Osteoblast (primary cell): ENCODE measurements around the gene NEGR1. TPM values are rescaled to one million over a fixed set of nuclear protein-coding genes. Genes with fewer than 3 reads are reported as not detected.

Experiments used
- DNase-seq: peaks from one replicate; pipeline ENCODE4 v3.0.0; 2011; ENCODE audit warnings: low spot score, mixed read lengths; ENCODE audit not compliant: insufficient read length; ENCODE audit errors: missing footprints
- H2AFZ ChIP-seq: 2 replicates; pipeline ENCODE4 v1.6.0; 2011; ENCODE audit warnings: mild to moderate bottlenecking, low read length
- H3K27ac ChIP-seq: 2 replicates; pipeline ENCODE4 v1.5.1; 2011; ENCODE audit warnings: mild to moderate bottlenecking, low read depth, low read length, moderate library complexity
- H3K27me3 ChIP-seq: 2 replicates; pipeline ENCODE4 v1.6.0; 2012; ENCODE audit warnings: mild to moderate bottlenecking, control low read depth, inconsistent platforms, low read length, moderate library complexity; ENCODE audit not compliant: insufficient read depth
- H3K36me3 ChIP-seq: 2 replicates; pipeline ENCODE4 v1.5.1; 2011; ENCODE audit warnings: mild to moderate bottlenecking, low read length, control low read depth, moderate library complexity; ENCODE audit not compliant: insufficient read depth
- H3K4me1 ChIP-seq: 2 replicates; pipeline ENCODE4 v1.5.1; 2011; ENCODE audit warnings: mild to moderate bottlenecking, low read length, control low read depth, moderate library complexity; ENCODE audit not compliant: insufficient read depth
- H3K4me2 ChIP-seq: 2 replicates; pipeline ENCODE4 v1.6.0; 2011; ENCODE audit warnings: mild to moderate bottlenecking, low read length; ENCODE audit not compliant: insufficient read depth
- H3K4me3 ChIP-seq: fragments of 200-600 bp; sonication (generic); 3 replicates; pipeline ENCODE4 v1.5.1; 2012; ENCODE audit warnings: mild to moderate bottlenecking, low read length, inconsistent platforms; ENCODE audit not compliant: insufficient read depth
- H3K79me2 ChIP-seq: 2 replicates; pipeline ENCODE4 v1.6.0; 2012; ENCODE audit warnings: mild to moderate bottlenecking, low read length, control low read depth, inconsistent platforms; ENCODE audit not compliant: insufficient read depth
- H3K9me3 ChIP-seq: 2 replicates; pipeline ENCODE4 v1.5.1; 2011; ENCODE audit warnings: low read depth, low read length, control low read depth
- H4K20me1 ChIP-seq: 2 replicates; pipeline ENCODE4 v1.6.0; 2012; ENCODE audit warnings: mild to moderate bottlenecking, low read length, control low read depth; ENCODE audit not compliant: insufficient read depth
- total RNA-seq: library from RNA; depleted of rRNA; stranded (reverse); fragments of >200 nt; gene quantifications from 2 replicates; pipeline ENCODE4 v1.2.3, GENCODE V29; 2012
- TF ChIP-seq, protein P1 (sequence below): IDR thresholded peaks from 2 replicates; pipeline ENCODE4 v1.5.1; 2011; ENCODE audit warnings: mild to moderate bottlenecking, low read depth, low read length, moderate library complexity; ENCODE audit errors: extremely low read depth

The NEGR1 gene
- total RNA-seq, 1 donor, result 18.1 TPM

DNA sequence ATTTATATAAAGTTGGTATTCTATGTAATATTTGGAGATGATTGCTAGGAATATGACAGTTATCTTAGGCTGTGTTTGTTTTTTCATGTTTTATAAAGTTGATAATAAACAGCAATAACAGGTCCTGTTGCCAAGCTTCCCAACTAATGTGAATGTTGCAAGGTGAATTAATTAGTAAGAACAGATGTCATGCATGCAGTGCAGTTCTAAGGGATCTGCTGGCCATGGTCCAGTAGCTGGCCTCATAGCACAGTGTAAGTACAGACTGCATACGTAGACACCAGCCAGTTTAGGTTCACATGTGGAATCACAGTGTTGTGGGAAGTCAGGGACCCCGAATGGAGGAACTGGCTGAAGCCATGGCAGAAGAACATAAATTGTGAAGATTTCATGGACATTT is 478.2 kb downstream of the NEGR1 start:
- TF ChIP-seq, protein P1, sequence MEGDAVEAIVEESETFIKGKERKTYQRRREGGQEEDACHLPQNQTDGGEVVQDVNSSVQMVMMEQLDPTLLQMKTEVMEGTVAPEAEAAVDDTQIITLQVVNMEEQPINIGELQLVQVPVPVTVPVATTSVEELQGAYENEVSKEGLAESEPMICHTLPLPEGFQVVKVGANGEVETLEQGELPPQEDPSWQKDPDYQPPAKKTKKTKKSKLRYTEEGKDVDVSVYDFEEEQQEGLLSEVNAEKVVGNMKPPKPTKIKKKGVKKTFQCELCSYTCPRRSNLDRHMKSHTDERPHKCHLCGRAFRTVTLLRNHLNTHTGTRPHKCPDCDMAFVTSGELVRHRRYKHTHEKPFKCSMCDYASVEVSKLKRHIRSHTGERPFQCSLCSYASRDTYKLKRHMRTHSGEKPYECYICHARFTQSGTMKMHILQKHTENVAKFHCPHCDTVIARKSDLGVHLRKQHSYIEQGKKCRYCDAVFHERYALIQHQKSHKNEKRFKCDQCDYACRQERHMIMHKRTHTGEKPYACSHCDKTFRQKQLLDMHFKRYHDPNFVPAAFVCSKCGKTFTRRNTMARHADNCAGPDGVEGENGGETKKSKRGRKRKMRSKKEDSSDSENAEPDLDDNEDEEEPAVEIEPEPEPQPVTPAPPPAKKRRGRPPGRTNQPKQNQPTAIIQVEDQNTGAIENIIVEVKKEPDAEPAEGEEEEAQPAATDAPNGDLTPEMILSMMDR, result no peak
- DNase-seq, result no peak
- Histone ChIP-seq H3K9me3 (no peaks in the 10 kb centered on the region), H4K20me1 (no peaks in the 10 kb centered on the region), H3K79me2 (no peaks in the 10 kb centered on the region), H3K36me3 (no peaks in the 10 kb centered on the region), H3K4me1 (no peaks in the 10 kb centered on the region), H3K27ac (no peak overlapping the region), H3K4me2 (no peak overlapping the region), H3K27me3 (no peaks in the 10 kb centered on the region), H2AFZ (no peak overlapping the region), H3K4me3 (no peak overlapping the region)

DNA sequence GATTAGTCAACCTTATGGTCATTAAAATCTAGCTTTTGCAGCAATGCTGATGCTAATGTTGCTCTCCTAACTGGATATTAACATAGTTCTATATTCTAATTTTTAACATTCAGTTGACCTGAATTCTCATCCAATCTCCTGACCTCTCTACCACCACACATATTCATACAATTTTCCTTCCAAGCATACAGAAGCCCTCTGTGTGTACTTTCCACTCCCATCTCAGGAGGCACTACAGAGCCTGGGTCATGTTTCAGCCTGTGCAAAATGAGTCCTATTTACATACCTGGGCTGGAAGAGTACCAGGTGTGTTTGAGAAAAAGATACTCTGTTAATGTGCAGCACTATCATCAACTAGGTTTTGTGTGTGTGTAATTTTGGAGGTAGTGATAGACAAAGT is 486.3 kb downstream of the NEGR1 start:
- H3K4me1 ChIP-seq, result no peaks in the 10 kb centered on the region
- no peak overlapping the region for H2AFZ ChIP-seq
- no peaks in the 10 kb centered on the region for H3K79me2 ChIP-seq
- DNase-seq, result no peak
- no peaks in the 10 kb centered on the region for H3K27me3 ChIP-seq
- H3K27ac ChIP-seq, result no peak overlapping the region
- no peaks in the 10 kb centered on the region for H3K9me3 ChIP-seq
- no peak overlapping the region for H3K4me2 ChIP-seq
- no peaks in the 10 kb centered on the region for H3K36me3 ChIP-seq
- H4K20me1 ChIP-seq, result no peaks in the 10 kb centered on the region
- H3K4me3 ChIP-seq, result no peak overlapping the region
- TF ChIP-seq, protein P1, result no peak

DNA sequence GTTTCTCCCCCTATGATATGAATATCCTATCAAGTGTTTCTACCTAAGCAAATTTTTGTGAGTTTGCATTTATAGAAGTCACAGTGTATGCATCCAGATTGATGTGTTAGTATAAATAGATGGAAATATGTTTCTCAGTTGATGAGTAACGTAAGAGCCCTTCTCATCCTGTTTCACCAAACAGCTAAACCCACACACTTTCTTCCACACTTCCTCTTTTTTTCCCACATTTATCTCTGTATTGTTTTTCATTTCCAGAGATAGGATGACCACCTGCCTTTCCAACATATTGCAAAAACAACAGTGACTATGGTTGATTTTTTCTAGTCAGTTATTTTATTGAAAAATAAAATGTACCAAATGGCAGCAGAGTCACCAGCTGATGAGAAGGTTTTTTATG is 490.1 kb downstream of the NEGR1 start:
- Histone ChIP-seq H3K4me3 (no peak overlapping the region), H3K79me2 (no peaks in the 10 kb centered on the region), H4K20me1 (no peaks in the 10 kb centered on the region), H3K4me2 (no peak overlapping the region), H3K27ac (no peak overlapping the region), H3K9me3 (no peaks in the 10 kb centered on the region), H3K4me1 (no peaks in the 10 kb centered on the region), H3K27me3 (no peaks in the 10 kb centered on the region), H2AFZ (no peak overlapping the region), H3K36me3 (no peaks in the 10 kb centered on the region)
- DNase-seq, result no peak
- TF ChIP-seq, protein P1, result no peak

DNA sequence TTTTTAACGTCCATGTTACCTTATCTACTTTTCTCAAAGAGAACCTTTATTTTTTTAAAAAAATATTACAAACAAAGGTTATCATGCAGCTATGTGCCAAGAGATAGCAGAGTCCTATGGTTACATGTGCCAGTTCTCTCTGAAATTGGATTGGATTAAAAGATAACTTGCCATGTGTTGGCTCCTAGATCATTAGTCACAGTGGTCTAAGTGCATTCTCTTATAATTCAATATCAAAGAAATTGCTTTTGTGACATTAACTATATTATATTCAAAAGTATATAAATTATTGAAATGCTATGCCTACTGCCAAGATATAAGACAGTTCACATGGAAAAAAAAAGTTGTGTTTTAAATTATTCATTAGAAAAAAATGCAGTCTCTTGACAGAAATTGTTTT is 494.2 kb downstream of the NEGR1 start:
- no peaks in the 10 kb centered on the region for H3K79me2 ChIP-seq
- H3K27ac ChIP-seq, result no peak overlapping the region
- no peaks in the 10 kb centered on the region for H3K36me3 ChIP-seq
- H3K4me1 ChIP-seq, result no peaks in the 10 kb centered on the region
- TF ChIP-seq, protein P1, result no peak
- no peak overlapping the region for H3K4me3 ChIP-seq
- H3K4me2 ChIP-seq, result no peak overlapping the region
- no peaks in the 10 kb centered on the region for H3K27me3 ChIP-seq
- no peaks in the 10 kb centered on the region for H3K9me3 ChIP-seq
- no peak overlapping the region for H2AFZ ChIP-seq
- no peaks in the 10 kb centered on the region for H4K20me1 ChIP-seq
- no peak for DNase-seq
